MM.1S (cell line): Measurements from ENCODE around the gene MARK3.

Source experiments
- DNase-seq: peaks from one replicate; pipeline ENCODE4 v3.0.0-alpha.2; 2015
- H2AFZ ChIP-seq: fragments of 300-600 bp; sonication (generic); 2 replicates; pipeline ENCODE4 v1.6.0; 2016; ENCODE audit warnings: antibody characterized with exemption, low read length
- H3F3A ChIP-seq: fragments of 300-600 bp; sonication (generic); 2 replicates; pipeline ENCODE4 v1.6.1; 2016; ENCODE audit warnings: mild to moderate bottlenecking, antibody characterized with exemption, low read length, moderate library complexity, mixed read lengths; ENCODE audit not compliant: insufficient read depth
- H3K27ac ChIP-seq: fragments of 300-600 bp; sonication (generic); 2 replicates; pipeline ENCODE4 v1.5.1; 2016; ENCODE audit warnings: mild to moderate bottlenecking, low read length
- H3K27me3 ChIP-seq: fragments of 300-600 bp; sonication (generic); replicated peaks from 2 replicates; pipeline ENCODE4 v1.6.0; 2016; ENCODE audit warnings: low read length; ENCODE audit not compliant: insufficient read depth
- H3K36me3 ChIP-seq: fragments of 300-600 bp; sonication (generic); replicated peaks from 2 replicates; pipeline ENCODE4 v1.6.1; 2016; ENCODE audit warnings: mild to moderate bottlenecking, low read length, mixed read lengths; ENCODE audit not compliant: insufficient read depth
- H3K4me1 ChIP-seq: fragments of 300-600 bp; sonication (generic); 2 replicates; pipeline ENCODE4 v1.6.1; 2016; ENCODE audit warnings: low read length, mixed read lengths
- H3K4me2 ChIP-seq: fragments of 300-600 bp; sonication (generic); 2 replicates; pipeline ENCODE4 v1.6.0; 2016; ENCODE audit warnings: low read depth, low read length
- H3K4me3 ChIP-seq: fragments of 300-600 bp; sonication (generic); 2 replicates; pipeline ENCODE4 v1.5.1; 2016; ENCODE audit warnings: low read length, mixed read lengths
- H3K79me2 ChIP-seq: fragments of 300-600 bp; sonication (generic); 2 replicates; pipeline ENCODE4 v1.6.1; 2016; ENCODE audit warnings: mixed run types, low read length, mixed read lengths
- H3K9ac ChIP-seq: fragments of 300-600 bp; sonication (generic); 2 replicates; pipeline ENCODE4 v1.6.1; 2016; ENCODE audit warnings: low read length, mixed read lengths
- H3K9me2 ChIP-seq: fragments of 300-600 bp; sonication (generic); replicated peaks from 2 replicates; pipeline ENCODE4 v1.6.1; 2016; ENCODE audit warnings: mild to moderate bottlenecking, low read length, mixed read lengths; ENCODE audit not compliant: insufficient read depth
- H3K9me3 ChIP-seq: fragments of 300-600 bp; sonication (generic); replicated peaks from 2 replicates; pipeline ENCODE4 v1.6.1; 2016; ENCODE audit warnings: mild to moderate bottlenecking, low read length, mixed read lengths; ENCODE audit not compliant: insufficient read depth
- H4K20me1 ChIP-seq: fragments of 300-600 bp; sonication (generic); 2 replicates; pipeline ENCODE4 v1.6.1; 2016; ENCODE audit warnings: mild to moderate bottlenecking, low read length, moderate library complexity, mixed read lengths; ENCODE audit not compliant: insufficient read depth
- CTCF ChIP-seq: fragments of 300-600 bp; sonication (generic); IDR thresholded peaks from 2 replicates; pipeline ENCODE4 v1.5.1; 2016; ENCODE audit warnings: antibody characterized with exemption, low read length, mixed read lengths
- EZH2 ChIP-seq: fragments of 300-600 bp; sonication (generic); optimal IDR thresholded peaks from 2 replicates; pipeline ENCODE3; 2017; ENCODE audit warnings: low read depth, mild to moderate bottlenecking, antibody characterized with exemption, low read length, mixed read lengths
- EZH2phosphoT487 ChIP-seq: fragments of 300-600 bp; sonication (generic); IDR thresholded peaks from 2 replicates; pipeline ENCODE4 v1.6.1; 2018; ENCODE audit warnings: antibody characterized with exemption, low read length

MARK3 gene

GRCh38 chr14:103546652-103547454 is 161.6 kb downstream of the MARK3 start:
- peak; percentile 40 for DNase-seq
- H3K4me1 ChIP-seq: no peaks in the 10 kb centered on the region
- H3K27me3 ChIP-seq: no peaks in the 10 kb centered on the region
- H3K9ac ChIP-seq: no peak overlapping the region
- H4K20me1 ChIP-seq: no peaks in the 10 kb centered on the region
- H3K4me3 ChIP-seq: no peak overlapping the region
- no peak overlapping the region for H3K4me2 ChIP-seq
- TF ChIP-seq EZH2phosphoT487: no peak
- TF ChIP-seq CTCF: peak; percentile 61
- no peak overlapping the region for H2AFZ ChIP-seq
- H3F3A ChIP-seq: no peaks in the 10 kb centered on the region
- no peaks in the 10 kb centered on the region for H3K9me2 ChIP-seq
- no peaks in the 10 kb centered on the region for H3K9me3 ChIP-seq
- H3K27ac ChIP-seq: no peak overlapping the region
- H3K79me2 ChIP-seq: no peaks in the 10 kb centered on the region
- H3K36me3 ChIP-seq: no peaks in the 10 kb centered on the region

- H3K4me1 ChIP-seq: no peaks in the 10 kb centered on the region
- H3K9ac ChIP-seq: no peak overlapping the region
- no peak for DNase-seq
- no peaks in the 10 kb centered on the region for H3K36me3 ChIP-seq
- TF ChIP-seq EZH2phosphoT487 (no peak), CTCF (no peak), EZH2 (no peak)
- H3F3A ChIP-seq: no peaks in the 10 kb centered on the region
- H3K9me2 ChIP-seq: no peaks in the 10 kb centered on the region
- no peaks in the 10 kb centered on the region for H3K79me2 ChIP-seq
- no peaks in the 10 kb centered on the region for H4K20me1 ChIP-seq
- no peaks in the 10 kb centered on the region for H3K27me3 ChIP-seq
- no peak overlapping the region for H3K27ac ChIP-seq
- no peak overlapping the region for H3K4me3 ChIP-seq
- no peak overlapping the region for H3K4me2 ChIP-seq
- H2AFZ ChIP-seq: no peak overlapping the region
- no peaks in the 10 kb centered on the region for H3K9me3 ChIP-seq
Measured at GRCh38 chr14:103547455-103547940, 162.3 kb downstream of the MARK3 start.

- H3K9me3 ChIP-seq: no peaks in the 10 kb centered on the region
- H3K36me3 ChIP-seq: no peaks in the 10 kb centered on the region
- H4K20me1 ChIP-seq: no peaks in the 10 kb centered on the region
- H3K27ac ChIP-seq: no peak overlapping the region
- no peak overlapping the region for H2AFZ ChIP-seq
- no peak for TF ChIP-seq CTCF
- TF ChIP-seq EZH2: no peak
- TF ChIP-seq EZH2phosphoT487: no peak
- H3K4me1 ChIP-seq: no peaks in the 10 kb centered on the region
- no peaks in the 10 kb centered on the region for H3K9me2 ChIP-seq
- H3K79me2 ChIP-seq: no peaks in the 10 kb centered on the region
- H3K4me2 ChIP-seq: no peak overlapping the region
- H3F3A ChIP-seq: no peaks in the 10 kb centered on the region
- no peak for DNase-seq
- no peaks in the 10 kb centered on the region for H3K27me3 ChIP-seq
- H3K4me3 ChIP-seq: no peak overlapping the region
- no peak overlapping the region for H3K9ac ChIP-seq
Measured at GRCh38 chr14:103547941-103548462, 162.8 kb downstream of the MARK3 start.
